Spleen (tissue), 7 donors: Measurements from ENCODE around the gene INTS15.

Source experiments
- CTCF ChIP-seq, 11 experiments: fragments of 200-600 bp in 7 of 11; fragments of 450-650 bp in 4 of 11; sonication (generic) in 4 of 11; IDR thresholded peaks in 8 of 11; conservative IDR thresholded peaks in 3 of 11; 1 replicate in 7 of 11; 2 replicates in 4 of 11; pipeline versions ENCODE4 v1.4.0 to v1.8.0; 2016 to 2021; ENCODE audit warnings: antibody characterized with exemption in 11 of 11, inconsistent platforms in 4 of 11, mild to moderate bottlenecking in 1 of 11
- POLR2A ChIP-seq, 3 donors: fragments of 450-650 bp; IDR thresholded peaks; one replicate each; pipeline ENCODE4 v1.5.1; 2017; ENCODE audit warnings: antibody characterized with exemption in 3 of 3, mild to moderate bottlenecking in 1 of 3
- donor health status: DM: no; HTN: no; CAD: no; lungs with moderate emphysema.
- donor health status: DM: no; HTN: no; CAD: no.
- donor health status: DM: no; HTN: no; CAD: no.

DNA sequence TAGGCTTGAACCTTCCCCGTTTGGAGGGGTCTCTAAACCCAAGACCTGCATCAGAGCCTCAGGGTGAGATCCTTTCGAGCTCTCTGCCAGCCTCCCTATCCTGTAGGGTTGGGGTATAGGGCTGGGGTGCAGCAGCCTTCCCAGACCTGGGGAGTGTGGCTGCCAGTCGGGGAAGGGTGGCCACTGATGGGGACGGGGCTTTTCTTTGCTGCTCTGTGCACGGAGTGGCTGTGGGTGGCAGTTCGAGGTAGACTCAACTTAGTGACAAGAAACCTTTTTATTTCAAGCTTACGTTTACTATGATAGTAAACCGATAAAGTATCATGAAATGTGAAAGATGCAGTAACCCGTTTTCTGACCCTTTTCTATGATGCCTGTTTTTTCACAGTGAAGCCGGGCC lies 60.3 kb downstream of the INTS15 start:
- TF ChIP-seq POLR2A (IDR thresholded peaks at IDR 0.05) (no peak), CTCF (IDR thresholded peaks at IDR 0.05 in 8 of 11, conservative IDR thresholded peaks at IDR 0.05 in 3 of 11) (no peak)
